K562 (cell line): ENCODE data around the gene BLVRA. TPM values are rescaled to one million over a fixed set of nuclear protein-coding genes. Genes with fewer than 3 reads are reported as not detected.

Experiments
- ATAC-seq: fragments of 200-7000 bp; cut with Tn5 transposase; 3 replicates; pipeline ENCODE4 v1.9.1; 2020; ENCODE audit warnings: moderate library complexity
- BruUV-seq: library from RNA; stranded (reverse); fragments of 400-500 nt; replicated peaks from 2 replicates; lab custom pipeline; 2021; lab: Mats Ljungman, UMichigan
- CTCF ChIA-PET: fragments of 300-600 bp; formaldehyde crosslinking; extraction: SDS; loops from one replicate; lab custom pipeline; 2021; ENCODE audit warnings: low intra/inter-chr PET ratio; lab: Yijun Ruan, JAX
- POLR2A ChIA-PET: fragments of 300-600, 350-650 bp; sonication (Branson Sonifier 250); formaldehyde crosslinking; extraction: SDS; loops from one replicate; lab custom pipeline; 2021; ENCODE audit warnings: antibody characterized with exemption, inconsistent platforms; lab: Yijun Ruan, JAX
- DNase-seq, 4 experiments: peaks; one replicate each; pipeline versions ENCODE4 v3.0.0 to v3.0.0-alpha.2; 2011 to 2018; ENCODE audit warnings: low spot score in 3 of 4, mixed read lengths in 3 of 4; ENCODE audit errors: extremely low read depth in 1 of 4
- FAIRE-seq: peaks from 2 replicates; lab custom pipeline; 2011; peaks lifted over from hg19 to GRCh38; lab: Jason Lieb, UNC
- H2AFZ ChIP-seq: 2 replicates; pipeline ENCODE4 v1.6.0; 2011; ENCODE audit warnings: low read depth, low read length, control low read depth, inconsistent platforms
- H3K27ac ChIP-seq: fragments of 200-600 bp; 3 replicates; pipeline ENCODE4 v1.8.0; 2011; ENCODE audit warnings: low read depth, mild to moderate bottlenecking, control low read depth, inconsistent platforms, low read length, moderate library complexity, mixed read lengths; ENCODE audit errors: extremely low read depth
- H3K27me3 ChIP-seq, 2 experiments: fragments of 300-600 bp in 1 of 2; 2 replicates in 1 of 2; 3 replicates in 1 of 2; pipeline versions ENCODE4 v1.6.0 to v1.8.0; 2011; ENCODE audit warnings: inconsistent platforms in 2 of 2, low read length in 2 of 2, mild to moderate bottlenecking in 1 of 2, mixed read lengths in 1 of 2, moderate library complexity in 1 of 2; ENCODE audit not compliant: control insufficient read depth in 2 of 2, insufficient read depth in 2 of 2
- H3K36me3 ChIP-seq: fragments of 300-600 bp; 3 replicates; pipeline ENCODE4 v1.8.0; 2011; ENCODE audit warnings: mild to moderate bottlenecking, low read length, inconsistent platforms; ENCODE audit not compliant: control insufficient read depth, insufficient read depth
- H3K4me1 ChIP-seq, 2 experiments: fragments of 200-600 bp in 1 of 2; replicated peaks in 1 of 2; 2 replicates in 1 of 2; 3 replicates in 1 of 2; pipeline versions ENCODE4 v1.5.1 to v1.8.0; 2011; ENCODE audit warnings: inconsistent platforms in 2 of 2, low read length in 2 of 2, mild to moderate bottlenecking in 1 of 2, mixed read lengths in 1 of 2, moderate library complexity in 1 of 2; ENCODE audit not compliant: control insufficient read depth in 2 of 2, insufficient read depth in 2 of 2
- H3K4me2 ChIP-seq: 2 replicates; pipeline ENCODE4 v1.6.1; 2011; ENCODE audit warnings: low read length, control low read depth, inconsistent platforms, mixed read lengths; ENCODE audit not compliant: insufficient read depth
- H3K4me3 ChIP-seq: fragments of 200-600 bp; sonication (generic), shearing (Covaris generic); 2 replicates; pipeline ENCODE4 v1.5.1; 2016; ENCODE audit warnings: control low read depth, inconsistent platforms
- H3K79me2 ChIP-seq: fragments of 200-600 bp; 3 replicates; pipeline ENCODE4 v1.8.0; 2011; ENCODE audit warnings: low read length, inconsistent platforms; ENCODE audit not compliant: control insufficient read depth, insufficient read depth
- H3K9ac ChIP-seq, 2 experiments: 2 replicates each; pipeline versions ENCODE4 v1.6.0 to v1.6.1; 2011; ENCODE audit warnings: low read depth in 2 of 2, low read length in 2 of 2, control low read depth in 1 of 2, inconsistent platforms in 1 of 2, mild to moderate bottlenecking in 1 of 2, mixed read lengths in 1 of 2; ENCODE audit not compliant: insufficient read depth in 1 of 2
- H3K9me1 ChIP-seq: one replicate; pipeline ENCODE4 v1.6.0; 2011; ENCODE audit warnings: inconsistent platforms, mild to moderate bottlenecking, low read length, moderate library complexity; ENCODE audit not compliant: control insufficient read depth, insufficient read depth
- H3K9me3 ChIP-seq: replicated peaks from 2 replicates; pipeline ENCODE4 v1.5.1; 2011; ENCODE audit warnings: low read depth, low read length, inconsistent platforms; ENCODE audit not compliant: control insufficient read depth, insufficient read depth
- H4K20me1 ChIP-seq: replicated peaks from 2 replicates; pipeline ENCODE4 v1.6.1; 2011; ENCODE audit warnings: low read length, inconsistent platforms, mixed read lengths; ENCODE audit not compliant: control insufficient read depth, insufficient read depth
- ARNT ChIP-seq, 2 experiments: fragments of 450-650 bp; IDR thresholded peaks; 2 replicates each; pipeline ENCODE4 v1.6.1; 2016; ENCODE audit warnings: mild to moderate bottlenecking in 1 of 2
- BHLHE40 ChIP-seq: IDR thresholded peaks from 2 replicates; pipeline ENCODE4 v1.6.1; 2011; ENCODE audit warnings: low read length, improper control_type of control experiment
- CBX3 ChIP-seq, 2 experiments: IDR thresholded peaks; 1 replicate in 1 of 2; 2 replicates in 1 of 2; pipeline ENCODE4 v1.6.1; 2012; ENCODE audit warnings: inconsistent platforms in 2 of 2, low read length in 2 of 2, borderline replicate concordance in 1 of 2, control low read depth in 1 of 2
- EZH2 ChIP-seq: IDR thresholded peaks from 2 replicates; pipeline ENCODE4 v1.6.1; 2012; ENCODE audit warnings: low read depth, mild to moderate bottlenecking, inconsistent platforms, low read length, borderline replicate concordance
- MCM2 ChIP-seq: fragments of 450-650 bp; IDR thresholded peaks from 2 replicates; pipeline ENCODE4 v1.6.1; 2017; ENCODE audit warnings: low read depth, mild to moderate bottlenecking
- PPARD ChIP-seq: fragments of 250-450 bp; sonication (Bioruptor Pico); IDR thresholded peaks from 2 replicates; pipeline ENCODE4 v1.8.0; 2022; ENCODE audit warnings: inconsistent platforms, mild to moderate bottlenecking, moderate library complexity
- SRSF1 ChIP-seq: fragments of 200-400 bp; formaldehyde crosslinking; IDR thresholded peaks from 2 replicates; pipeline ENCODE4 v1.6.1; 2017; ENCODE audit warnings: mild to moderate bottlenecking, low read depth, low read length, moderate library complexity
- SRSF9 ChIP-seq: fragments of 200-400 bp; formaldehyde crosslinking; IDR thresholded peaks from 2 replicates; pipeline ENCODE4 v1.6.1; 2017; ENCODE audit warnings: low read depth, low read length, borderline replicate concordance
- ZNF444 ChIP-seq: fragments of 250-450 bp; sonication (Bioruptor Pico); IDR thresholded peaks from 2 replicates; pipeline ENCODE4 v1.4.0; 2020; ENCODE audit warnings: mild to moderate bottlenecking, moderate library complexity
- ZNF586 ChIP-seq: fragments of 450-650 bp; formaldehyde crosslinking; conservative IDR thresholded peaks from 2 replicates; pipeline ENCODE4 v1.4.0; 2020; ENCODE audit warnings: mild to moderate bottlenecking, moderate library complexity
- ZNF655 ChIP-seq: fragments of 250-450 bp; sonication (Bioruptor Pico); IDR thresholded peaks from 2 replicates; pipeline ENCODE4 v1.5.0; 2021
- WGBS: fragments of 100-300 bp; shearing (Covaris generic); methylation state at CpG from one replicate; pipeline ENCODE4 v1.1.6; 2016; ENCODE audit warnings: low coverage, mixed read lengths; ENCODE audit not compliant: insufficient coverage; ENCODE audit errors: missing lambda C conversion rate; 5-methylcytosine and 5-hydroxymethylcytosine counted together
- in situ Hi-C: fragments of 300-500 bp; cut with MboI; formaldehyde crosslinking; loops from 4 replicates; pipeline ENCODE4 v1.15.0; 2018; ENCODE audit warnings: inconsistent platforms, mixed read lengths
- intact Hi-C: fragments of 100-400 bp; cut with micrococcal nuclease; formaldehyde crosslinking; loops from 2 replicates; pipeline ENCODE4 v1.14.2; 2022
- polyA plus RNA-seq, 8 experiments: library from polyadenylated mRNA; depleted of rRNA in 4 of 8; stranded (reverse) in 5 of 8; unstranded in 3 of 8; fragments of >200 nt; fragmentation: Nextera tagmentation in 2 of 8; fragmentation: Illumina TruSeq in 1 of 8; extraction: Ambion mirVana in 2 of 8; extraction: Trizol in 1 of 8; gene quantifications; 2 replicates each; pipeline versions ENCODE4 v1.2.1 to v1.2.3, GENCODE V29; 2011 to 2014; ENCODE audit warnings: inconsistent platforms in 1 of 8, missing spikeins in 1 of 8
- total RNA-seq, 7 experiments: library from RNA; depleted of rRNA in 6 of 7; stranded (reverse); fragments of >200 nt in 6 of 7; fragmentation: Illumina TruSeq in 2 of 7; extraction: Trizol in 2 of 7; gene quantifications; 2 replicates each; pipeline versions ENCODE4 v1.2.1 to v1.2.3, GENCODE V29; 2011 to 2021; ENCODE audit warnings: low replicate concordance in 1 of 7

Gene BLVRA
- total and polyA plus RNA-seq, 9 of the 15 experiments (the other 6 are each of a cell fraction or from before 2014, with no cell fraction given): 48.5 to 147 (median 61.5) TPM

- TF ChIP-seq ZNF444 (CRISPR knock-in tag) (no peak), ARNT (IDR thresholded peaks at IDR 0.05) (no peak)
- TF ChIP-seq, all 486 proteins: peak for 0
Measured at GRCh38 chr7:43725251-43725650, 33.2 kb upstream of the BLVRA start (continued).

- H3K27ac ChIP-seq: no peak overlapping the region
- no peaks in the 10 kb centered on the region for H3K9me1 ChIP-seq
- H3K4me3 ChIP-seq: no peak overlapping the region
- no peak for ATAC-seq
- ChIA-PET POLR2A (interaction anchor here (0.5 kb wide), 1 partner anchor 270 kb away, joined by 4 read pairs; no protein-coding TSS in a partner anchor), CTCF (no interaction called here)
- intact Hi-C loops: loop anchor here (5.0 kb wide), 2 partner anchors 41 to 144 kb away; partner anchors contain the start of gene STK17A
- H3K4me2 ChIP-seq: no peak overlapping the region
- H3K79me2 ChIP-seq: peaks cover 88% of the 10 kb centered on the region
- BruUV-seq: no TSS peak
- 16% methylated on average over 4 of the region's 4 CpGs for WGBS
- H3K9me3 ChIP-seq: no peaks in the 10 kb centered on the region
- no peak overlapping the region for H2AFZ ChIP-seq
- peaks cover 17% of the 10 kb centered on the region; the same call in 2 of the 3 replicates for H3K36me3 ChIP-seq
- FAIRE-seq: no peak
- DNase-seq: no peak
- no peaks in the 10 kb centered on the region for H3K27me3 ChIP-seq
- no peaks in the 10 kb centered on the region; the same call in 1 of the 2 replicates for H4K20me1 ChIP-seq
- no peak overlapping the region for H3K9ac ChIP-seq
- H3K4me1 ChIP-seq: peaks cover 6% of the 10 kb centered on the region in 2 experiments; a peak in 3 of 5 replicates
- in situ Hi-C loops: no loop called here
- TF ChIP-seq EZH2 (no peak), SRSF1 (no peak), BHLHE40 (no peak), ZNF586 (CRISPR knock-in tag) (no peak), CBX3 (IDR thresholded peaks at IDR 0.05; ENCODE audit: borderline replicate concordance in 1 of 2, low read length in 2 of 2) (no peak), PPARD (CRISPR knock-in tag) (no peak), MCM2 (no peak), ZNF655 (CRISPR knock-in tag) (no peak), SRSF9 (no peak)
Measured at GRCh38 chr7:43726466-43726865, 32.0 kb upstream of the BLVRA start.
